C4-2B (cell line): ENCODE measurements around the gene ANO5.

Experiments
- CTCF ChIP-seq: fragments of 450-650 bp; conservative IDR thresholded peaks from 2 replicates; pipeline ENCODE4 v1.5.1; 2017; ENCODE audit warnings: mild to moderate bottlenecking
- ZFX ChIP-seq: fragments of 450-650 bp; IDR thresholded peaks from 2 replicates; pipeline ENCODE4 v1.6.1; 2017

GRCh38 chr11:22249871-22250270 is 57.0 kb downstream of the ANO5 start:
- TF ChIP-seq CTCF (no peak), ZFX (no peak)
